M059J (cell line): ENCODE results near the gene FKBP1C. TPM values are rescaled to one million over a fixed set of nuclear protein-coding genes. Genes with fewer than 3 reads are reported as not detected.
"Not testable (repeated sequence)": the region's sequence is repeated elsewhere in the genome, so short reads cannot be mapped to it uniquely, and the experiment has no call there.

Source experiments
- DNase-seq: peaks from one replicate; pipeline ENCODE4 v3.0.0-alpha.2; 2012; ENCODE audit warnings: low read depth
- total RNA-seq: library from RNA; depleted of rRNA; stranded (reverse); fragments of >200 nt; shearing (Covaris generic); gene quantifications from 2 replicates; pipeline ENCODE4 v1.2.3, GENCODE V29; 2014; rRNA removed

Gene FKBP1C
- total RNA-seq, result 1.1 and 1.8 TPM in 2 replicates

DNA sequence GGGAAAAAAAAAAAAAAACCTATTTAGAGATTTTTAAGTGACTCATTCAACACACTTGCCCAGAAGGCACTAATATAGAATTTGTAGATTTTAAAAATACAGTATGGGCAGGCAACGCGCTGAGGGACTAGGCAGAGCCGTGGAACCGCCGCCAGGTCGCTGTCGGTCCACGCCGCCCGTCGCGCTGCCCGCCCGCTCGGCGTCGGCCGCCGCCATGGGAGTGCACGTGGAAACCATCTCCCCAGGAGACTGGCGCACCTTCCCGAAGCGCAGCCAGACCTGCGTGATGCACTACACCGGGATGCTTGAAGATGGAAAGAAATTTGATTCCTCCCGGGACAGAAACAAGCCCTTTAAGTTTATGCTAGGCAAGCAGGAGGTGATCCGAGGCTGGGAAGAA is at the start of gene FKBP1C:
Gene FKBP1C, plus strand, starts transcription at position 127 of the 400 bp plus-strand sequence.
- not testable (repeated sequence) for DNase-seq

DNA sequence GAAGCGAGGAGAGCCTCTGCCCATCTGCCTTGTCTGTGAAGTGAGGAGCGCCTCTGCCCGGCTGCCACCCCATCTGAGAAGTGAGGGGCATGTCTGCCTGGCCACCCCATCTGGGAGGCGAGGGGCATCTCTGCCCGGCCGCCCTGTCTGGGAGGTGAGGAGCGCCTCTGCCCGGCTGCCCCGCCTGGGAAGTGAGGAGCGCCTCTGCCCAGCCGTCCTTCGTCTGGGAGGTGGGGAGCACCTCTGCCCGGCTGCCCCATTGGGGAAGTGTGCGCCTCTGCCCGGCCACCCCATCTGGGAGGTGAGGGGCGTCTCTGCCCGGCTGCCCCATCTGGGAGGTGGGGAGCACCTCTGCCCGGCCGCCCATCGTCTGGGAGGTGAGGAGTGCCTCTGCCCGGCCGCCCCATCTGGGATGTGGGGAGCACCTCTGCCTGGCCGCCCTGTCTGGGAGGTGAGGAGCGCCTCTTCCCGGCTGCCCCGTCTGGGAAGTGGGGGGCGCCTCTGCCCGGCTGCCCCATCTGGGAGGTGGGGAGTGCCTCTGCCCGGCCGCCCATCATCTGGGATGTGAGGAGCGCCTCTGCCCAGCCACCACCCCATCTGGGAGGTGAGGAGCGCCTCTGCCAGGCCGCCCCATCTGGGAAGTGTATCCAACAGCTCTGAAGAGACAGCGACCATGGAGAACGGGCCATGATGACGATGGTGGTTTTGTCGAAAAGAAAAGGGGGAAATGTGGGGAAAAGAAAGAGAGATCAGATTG is 47.0 kb upstream of the FKBP1C start:
- not testable (repeated sequence) for DNase-seq

DNA sequence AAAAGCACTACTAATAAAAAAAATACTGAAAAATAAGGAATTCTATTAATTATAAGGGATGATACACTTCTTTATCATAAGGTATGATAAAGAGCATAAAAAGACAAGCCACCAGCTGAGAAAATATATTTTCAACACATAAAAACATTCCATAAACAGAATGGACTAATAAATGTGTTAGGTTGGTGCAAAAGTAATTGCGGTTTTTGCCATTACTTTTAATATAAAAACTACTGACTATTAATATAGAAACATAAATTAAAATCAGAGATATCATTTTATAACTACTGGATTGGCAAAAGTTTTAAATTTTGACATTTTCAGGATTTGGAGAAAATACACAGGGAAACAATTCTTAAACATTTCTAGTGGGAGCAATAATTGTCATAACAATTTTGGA is 37.1 kb upstream of the FKBP1C start:
- DNase-seq, result no peak

DNA sequence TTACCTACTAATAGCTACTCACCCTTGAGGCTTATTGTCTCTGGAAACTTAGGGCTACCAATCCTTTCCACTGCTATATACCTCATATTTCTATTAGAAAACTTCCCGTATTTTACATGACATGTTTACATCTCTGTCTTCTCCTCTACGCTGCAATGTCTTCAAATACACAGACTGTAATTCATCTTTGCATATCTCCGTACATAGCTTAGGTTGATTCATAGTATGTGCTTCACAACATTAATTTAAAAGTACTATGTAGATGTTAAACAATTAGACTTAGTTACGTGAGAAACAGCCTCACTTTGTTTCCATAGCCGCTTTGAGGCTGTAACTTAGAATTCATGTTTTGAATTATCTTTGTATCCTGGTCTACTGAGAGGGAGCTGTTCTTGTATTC is 35.1 kb upstream of the FKBP1C start:
- no peak for DNase-seq

DNA sequence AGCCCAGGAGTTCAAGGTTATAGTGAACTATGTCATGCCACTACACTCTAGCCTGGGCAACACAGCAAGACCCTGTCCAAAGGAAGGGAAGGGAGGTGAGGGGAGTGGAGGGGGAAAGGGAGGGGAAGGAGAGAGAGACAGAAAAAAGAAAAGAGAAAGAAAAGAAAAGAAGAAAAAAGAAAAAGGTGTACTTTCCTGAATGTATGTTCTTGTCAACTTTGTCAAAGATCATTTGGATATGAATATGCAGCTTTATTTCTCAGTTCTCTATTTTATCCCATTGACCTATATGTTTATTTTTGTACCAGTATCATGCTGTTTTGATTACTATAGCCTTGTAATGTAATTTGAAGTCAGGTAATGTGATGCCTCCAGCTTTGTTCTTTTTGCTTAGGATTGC is 30.9 kb upstream of the FKBP1C start:
- DNase-seq, result no peak

DNA sequence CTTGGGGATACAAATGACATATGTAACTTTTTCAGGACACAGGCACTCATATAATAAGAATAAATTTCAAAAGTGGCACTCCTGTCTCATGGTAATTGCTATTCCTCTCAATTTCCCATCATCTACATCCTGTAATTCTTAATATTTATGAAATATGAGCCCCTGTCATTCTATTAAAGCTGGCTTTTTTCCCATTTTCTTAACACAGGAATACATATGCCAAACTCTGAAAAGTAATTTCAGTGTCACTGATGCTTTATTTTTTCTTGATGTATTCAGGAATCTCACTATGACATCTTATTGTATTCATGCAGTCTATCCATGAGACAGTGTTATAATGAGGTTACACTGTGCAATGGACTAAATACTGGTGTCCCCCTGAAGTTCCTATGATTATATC is 24.3 kb upstream of the FKBP1C start:
- DNase-seq, result no peak

DNA sequence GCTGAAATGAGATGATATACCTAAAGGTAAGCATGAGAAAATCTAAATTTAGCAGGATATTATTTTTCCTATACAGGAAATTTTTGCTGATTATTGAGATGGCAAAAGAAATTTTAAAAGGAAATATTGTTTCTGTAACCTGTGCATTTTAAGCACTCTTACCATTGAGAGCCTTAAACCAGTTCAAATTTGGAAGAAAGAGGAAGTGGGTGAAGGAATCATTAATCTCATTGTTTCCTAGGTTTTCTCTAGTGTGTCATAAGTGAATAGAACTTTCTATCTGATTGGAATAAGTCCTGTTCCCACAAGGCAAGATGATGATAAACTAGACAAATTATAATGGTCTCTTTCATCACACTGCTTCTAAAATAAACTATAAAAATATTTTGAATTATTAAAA is 22.4 kb upstream of the FKBP1C start:
- DNase-seq, result no peak

DNA sequence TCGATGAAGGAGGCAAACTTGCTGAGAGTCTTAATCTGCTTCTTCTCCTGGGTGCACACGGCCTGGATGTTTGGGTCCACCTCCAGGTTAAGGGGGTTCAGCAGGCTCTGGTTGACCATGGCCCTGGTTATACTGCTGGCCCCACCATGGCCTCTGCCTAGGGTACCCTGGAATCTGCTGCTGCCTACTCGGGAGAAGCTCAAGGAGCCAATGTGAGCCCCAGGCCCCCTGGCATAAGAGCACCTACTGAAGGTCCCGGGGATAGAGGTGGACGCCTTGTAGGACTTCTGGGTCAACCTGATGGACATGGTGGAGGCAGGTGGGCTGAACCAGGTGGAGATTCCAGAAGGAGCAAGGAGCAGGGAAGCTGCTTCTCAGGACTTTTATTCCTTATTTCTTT is 17.9 kb upstream of the FKBP1C start:
- no peak for DNase-seq

DNA sequence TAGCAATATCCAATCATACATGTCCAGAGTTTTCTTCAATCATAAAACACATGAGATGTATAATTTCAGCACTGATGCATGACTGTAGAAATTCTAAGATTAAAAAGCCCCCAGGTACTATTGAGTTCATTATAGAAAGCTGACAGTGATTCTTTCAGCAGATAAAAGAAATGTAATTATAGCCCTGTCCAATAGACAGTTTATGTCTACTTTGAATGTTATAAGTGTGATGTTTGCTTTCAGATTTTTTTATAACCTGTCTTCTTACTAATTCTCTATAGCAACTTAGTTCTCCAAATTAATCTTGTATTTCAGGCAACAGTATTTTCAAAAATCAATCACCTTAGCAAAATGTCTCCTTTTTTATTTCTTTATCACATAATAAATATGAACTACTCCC is 13.5 kb upstream of the FKBP1C start:
- no peak for DNase-seq

DNA sequence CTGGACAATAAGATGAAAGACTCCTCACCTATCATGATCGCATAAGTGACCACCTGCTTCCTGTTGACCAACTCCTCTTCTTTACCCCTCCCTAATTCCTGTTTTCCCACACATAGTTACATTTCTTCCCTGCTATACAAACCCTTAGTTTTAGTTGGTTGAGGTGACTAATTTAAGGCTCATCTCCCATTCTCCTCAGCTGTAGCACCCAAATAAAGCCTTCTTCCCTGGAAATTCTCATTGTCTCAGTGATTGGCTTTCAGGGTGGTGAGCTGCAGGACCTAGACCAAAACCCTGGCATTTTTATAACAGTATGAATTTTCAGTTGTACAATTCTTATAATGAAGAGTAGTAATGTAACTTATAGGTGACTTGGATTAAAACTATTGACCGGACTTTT is 2.1 kb downstream of the FKBP1C start:
- DNase-seq, result no peak

DNA sequence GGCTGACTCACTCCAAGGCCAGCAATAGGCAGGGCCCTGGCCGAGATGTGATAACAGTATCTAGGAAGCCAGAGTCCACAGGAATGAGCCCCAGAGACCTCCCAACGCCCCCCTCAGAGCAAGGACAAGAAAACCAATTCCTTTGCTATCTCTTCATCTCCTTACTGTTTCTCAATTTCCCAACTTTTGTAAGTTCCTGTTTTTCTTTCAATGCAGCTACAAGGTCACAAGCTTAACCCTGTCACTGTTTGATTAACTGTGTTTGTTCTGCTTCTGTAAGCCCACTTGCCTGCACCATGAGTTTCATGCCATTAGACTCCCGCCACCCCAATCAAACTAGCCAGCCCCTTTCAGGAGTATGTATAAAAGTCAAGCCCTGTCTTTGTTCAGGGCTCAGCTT is 3.5 kb downstream of the FKBP1C start:
- no peak for DNase-seq

DNA sequence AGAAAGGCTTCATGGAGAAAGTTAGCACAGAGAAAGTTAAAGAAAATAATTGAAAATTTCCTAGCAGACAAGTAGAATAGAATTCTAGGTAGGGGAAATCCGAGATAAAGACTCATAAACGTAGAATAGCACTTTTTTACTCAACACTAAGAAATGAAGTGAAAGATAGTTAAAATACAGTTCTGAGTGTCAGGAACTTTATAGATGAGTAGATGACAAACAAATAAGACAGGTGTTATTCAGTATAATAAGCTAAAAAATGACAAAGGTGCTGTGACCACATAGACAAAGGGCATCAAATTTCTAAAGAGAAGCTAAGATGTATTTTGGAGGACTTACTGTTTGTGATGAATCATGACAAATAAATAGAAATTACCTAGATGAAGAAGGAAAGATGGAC is 12.9 kb downstream of the FKBP1C start:
- no peak for DNase-seq

DNA sequence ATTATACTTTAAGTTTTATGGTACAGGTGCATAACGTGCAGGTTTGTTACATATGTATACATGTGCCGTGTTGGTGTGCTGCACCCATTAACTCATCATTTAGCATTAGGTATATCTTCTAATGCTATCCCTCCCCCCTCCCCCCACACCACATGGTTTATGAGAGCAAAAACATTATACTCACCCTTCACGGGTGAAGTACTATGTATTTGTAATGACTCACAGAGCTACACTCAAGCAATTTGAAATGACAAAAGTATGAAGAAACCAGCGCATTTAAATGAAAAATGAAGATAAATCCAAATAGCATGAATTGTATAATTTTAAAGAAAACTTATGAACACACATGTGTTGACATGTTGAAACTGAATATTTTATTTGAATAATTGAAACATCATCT is 14.7 kb downstream of the FKBP1C start:
- DNase-seq, result not testable (repeated sequence)

DNA sequence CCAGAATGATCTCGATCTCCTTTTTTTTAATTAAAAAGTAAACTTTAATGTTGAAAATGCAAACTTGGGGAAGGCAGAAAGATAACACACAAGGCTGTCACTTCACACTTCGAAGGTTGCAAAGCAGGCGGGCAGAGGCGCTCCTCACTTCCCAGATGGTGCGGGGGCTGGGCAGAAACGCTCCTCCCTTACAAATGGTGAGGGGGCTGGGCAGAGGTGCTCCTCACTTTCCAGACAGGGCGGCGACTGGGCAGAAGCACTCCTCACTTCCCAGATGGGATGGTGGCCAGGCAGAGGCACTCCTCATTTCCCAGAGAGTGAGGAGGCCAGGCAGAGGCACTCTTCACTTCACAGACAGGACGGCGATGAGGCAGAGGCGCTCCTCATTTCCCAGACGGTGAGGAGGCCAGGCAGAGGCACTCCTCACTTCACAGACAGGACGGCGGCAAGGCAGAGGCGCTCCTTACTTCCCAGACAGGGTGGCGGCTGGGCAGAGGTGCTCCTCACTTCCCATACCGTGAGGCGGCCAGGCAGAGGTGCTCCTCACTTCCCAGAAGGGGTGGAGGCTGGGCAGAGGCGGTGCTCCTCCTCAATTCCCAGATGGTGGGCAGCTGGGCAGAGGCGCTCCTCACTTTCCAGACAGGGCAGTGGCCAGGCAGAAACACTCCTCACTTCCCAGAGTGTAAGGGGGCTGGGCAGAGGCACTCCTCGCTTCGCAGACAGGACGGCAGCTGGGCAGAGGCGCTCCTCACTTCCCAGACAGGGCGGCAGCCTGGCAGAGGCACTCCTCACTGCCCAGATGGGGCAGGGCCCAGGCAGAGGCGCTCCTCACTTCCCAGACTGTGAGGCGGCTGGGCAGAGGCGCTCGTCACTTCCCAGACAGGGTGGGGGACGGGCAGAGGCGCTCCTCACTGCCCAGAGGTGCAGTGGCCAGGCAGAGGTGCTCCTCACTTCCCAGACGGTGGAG is 16.9 kb downstream of the FKBP1C start:
- not testable (repeated sequence) for DNase-seq

DNA sequence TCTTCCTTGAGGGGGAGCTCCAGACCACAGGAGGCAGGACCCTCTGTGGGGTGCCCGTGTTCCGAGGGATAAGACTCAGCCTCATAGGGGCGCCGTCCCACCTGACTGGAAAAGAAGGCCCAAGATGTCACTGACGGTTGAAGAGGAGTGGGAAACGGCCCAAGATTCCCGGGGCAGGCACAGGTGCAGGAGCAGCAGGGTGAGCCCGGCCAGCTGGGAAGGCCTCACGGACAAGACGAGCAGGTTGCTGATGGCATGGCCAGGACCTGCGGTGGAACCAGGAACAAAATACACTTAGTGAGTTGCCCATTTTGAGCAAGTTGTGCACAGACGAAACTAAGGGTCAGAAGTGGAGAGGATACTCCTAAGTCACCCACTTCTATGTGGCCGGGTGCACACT is 18.8 kb downstream of the FKBP1C start:
- not testable (repeated sequence) for DNase-seq

DNA sequence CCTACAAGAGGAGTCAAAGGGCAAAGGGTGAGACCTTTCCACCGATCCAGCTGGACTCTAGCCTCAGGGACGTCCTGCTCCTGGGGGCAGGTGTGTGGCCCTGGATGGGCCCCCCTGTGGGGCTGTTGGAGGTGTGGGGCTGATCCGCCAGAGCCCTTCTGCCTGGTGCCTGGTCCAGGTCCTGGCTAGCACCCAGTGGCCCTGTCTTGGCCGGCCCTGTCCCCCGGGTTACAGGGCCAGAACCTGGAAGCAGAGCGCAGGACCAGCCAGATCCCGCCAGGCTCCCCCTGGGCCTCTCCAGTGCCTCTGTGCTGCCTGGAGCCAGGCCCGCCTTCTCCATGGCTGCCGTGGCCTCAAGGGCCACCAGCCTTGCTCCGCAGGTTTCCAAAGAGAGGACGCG is 19.2 kb downstream of the FKBP1C start:
- DNase-seq, result not testable (repeated sequence)

DNA sequence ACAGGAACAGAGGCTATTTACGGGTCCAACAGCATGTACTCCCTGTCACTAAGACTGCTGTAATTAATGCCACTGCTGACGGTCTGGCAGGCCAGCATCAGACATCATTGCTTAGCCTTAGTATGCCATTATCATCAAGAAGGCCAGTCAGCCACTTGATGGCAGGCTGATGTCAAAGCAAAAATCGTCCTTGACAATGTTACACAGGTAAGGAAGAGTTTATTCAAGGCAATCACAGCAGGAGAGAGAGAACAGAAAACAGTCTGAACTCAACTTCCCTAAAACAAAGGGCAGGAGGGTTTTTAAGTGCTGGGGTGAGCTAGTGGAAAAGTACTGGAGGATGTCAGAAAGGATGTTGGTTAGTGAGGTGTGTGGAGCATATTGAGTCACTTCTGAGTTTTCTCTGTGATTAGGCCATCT is 25.1 kb downstream of the FKBP1C start:
- no peak for DNase-seq

DNA sequence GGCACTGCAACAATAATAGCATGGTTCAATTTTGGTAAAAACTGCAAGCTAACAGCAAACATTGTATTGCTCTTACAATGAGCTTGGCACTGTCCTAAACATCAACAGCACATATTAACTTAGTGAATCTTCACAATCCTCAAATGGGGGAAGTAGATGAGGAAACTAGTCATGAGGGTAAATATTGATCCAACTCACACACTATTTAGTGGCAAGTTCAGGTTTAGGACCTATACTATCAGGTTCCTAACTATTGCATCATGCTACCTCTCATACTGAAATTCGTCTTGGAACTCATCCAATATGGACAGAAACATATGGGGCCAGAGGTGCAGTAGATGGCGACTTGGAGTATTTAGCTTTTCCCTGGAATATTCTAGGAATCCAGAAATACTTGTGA is 34.2 kb downstream of the FKBP1C start:
- DNase-seq, result no peak

DNA sequence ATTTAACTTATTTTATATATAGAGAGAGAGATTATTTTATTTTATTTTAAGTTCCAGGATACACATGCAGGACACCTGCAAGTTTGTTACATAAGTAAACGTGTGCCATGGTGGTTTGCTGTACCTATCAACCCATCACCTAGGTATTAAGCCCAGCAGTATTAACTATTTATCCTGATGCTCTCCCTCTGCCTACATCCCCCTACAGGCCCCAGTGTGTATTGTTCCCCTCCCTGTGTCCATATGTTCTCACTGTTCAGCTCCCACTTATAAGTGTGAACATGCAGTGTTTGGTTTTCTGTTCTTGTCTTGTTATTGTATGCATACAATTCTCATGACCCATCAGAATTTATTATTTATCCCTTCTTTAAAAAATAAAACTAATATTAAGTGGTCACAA is 34.6 kb downstream of the FKBP1C start:
- DNase-seq, result no peak

DNA sequence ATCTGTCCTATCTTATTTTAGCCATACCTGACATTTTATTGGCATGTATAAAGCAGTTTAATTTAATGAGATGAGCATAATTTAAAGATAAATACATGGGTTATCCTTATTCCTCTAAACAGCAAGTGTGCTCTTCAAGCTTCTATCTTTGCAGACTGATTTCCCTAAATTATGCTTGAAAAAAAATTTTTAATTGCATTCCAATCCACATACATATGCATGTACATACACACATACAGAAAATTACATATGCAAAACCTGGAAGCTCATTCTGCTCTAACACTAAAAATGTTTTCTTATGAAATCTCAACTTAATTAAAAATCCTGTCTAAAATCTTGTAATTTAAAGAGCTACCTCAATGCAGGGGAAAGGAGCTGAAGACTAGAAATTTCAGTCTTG is 35.3 kb downstream of the FKBP1C start:
- no peak for DNase-seq

DNA sequence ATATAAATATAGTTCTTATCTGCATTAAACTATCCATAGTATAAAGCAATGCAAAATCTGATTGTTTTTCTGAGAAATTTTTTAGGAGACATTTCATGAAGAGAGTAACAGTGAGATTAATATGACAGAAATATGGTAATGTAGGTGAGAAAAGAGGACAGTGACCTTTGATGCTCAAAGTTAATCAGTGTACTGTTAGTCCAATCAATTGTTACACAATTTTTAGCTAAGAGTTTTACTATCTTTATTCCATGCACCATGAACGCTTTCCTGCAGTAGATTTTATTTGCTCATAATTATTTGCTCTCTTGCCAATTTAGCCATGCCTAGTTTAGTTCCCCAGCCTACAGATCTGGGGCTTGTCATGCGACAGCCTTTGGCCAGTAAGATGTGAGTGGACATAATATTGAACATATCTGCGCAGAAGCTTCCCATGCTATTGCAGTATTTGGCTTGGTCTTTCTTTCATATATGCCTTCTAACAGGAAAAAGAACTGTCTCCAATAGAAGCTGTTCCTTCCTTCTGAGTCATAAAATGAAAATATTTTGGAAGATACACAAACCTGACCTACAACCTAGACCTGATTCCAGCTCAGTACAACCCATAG is 38.7 kb downstream of the FKBP1C start:
- no peak for DNase-seq

DNA sequence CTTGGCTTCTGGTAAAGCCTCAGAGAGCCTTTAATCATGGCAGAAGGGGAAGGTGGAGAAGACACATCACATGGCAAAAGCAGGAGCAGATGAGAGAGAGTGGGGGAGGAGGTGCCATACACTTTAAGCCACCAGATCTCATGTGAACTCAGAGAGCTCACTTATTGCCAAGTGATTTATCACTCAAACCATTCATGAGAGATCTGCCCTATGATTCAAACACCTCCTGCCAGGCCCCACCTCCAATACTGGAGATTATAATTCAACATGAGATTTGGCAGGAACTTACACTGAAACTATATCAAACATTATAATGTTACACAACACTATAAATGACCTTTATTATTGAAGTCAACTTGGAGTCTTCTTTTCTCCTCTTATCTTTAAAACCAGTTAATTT is 47.9 kb downstream of the FKBP1C start:
- no peak for DNase-seq
